Measurements from ENCODE around the gene IL3RA.
"Not testable (repeated sequence)": the region's sequence is repeated elsewhere in the genome, so short reads cannot be mapped to it uniquely, and the experiment has no call there.

The IL3RA gene

GRCh38 chrX:1300449-1300848 is 36.1 kb upstream of the IL3RA start:
- DNase-seq (ENCODE audit: low read depth), result no peak
- in situ Hi-C loops (cut with HindIII; ENCODE audit: low sequenced_read_pairs), result no loop called here
- H3K4me3 ChIP-seq (ENCODE audit: low read depth, low read length), result no peak overlapping the region
- TF ChIP-seq, protein P1, sequence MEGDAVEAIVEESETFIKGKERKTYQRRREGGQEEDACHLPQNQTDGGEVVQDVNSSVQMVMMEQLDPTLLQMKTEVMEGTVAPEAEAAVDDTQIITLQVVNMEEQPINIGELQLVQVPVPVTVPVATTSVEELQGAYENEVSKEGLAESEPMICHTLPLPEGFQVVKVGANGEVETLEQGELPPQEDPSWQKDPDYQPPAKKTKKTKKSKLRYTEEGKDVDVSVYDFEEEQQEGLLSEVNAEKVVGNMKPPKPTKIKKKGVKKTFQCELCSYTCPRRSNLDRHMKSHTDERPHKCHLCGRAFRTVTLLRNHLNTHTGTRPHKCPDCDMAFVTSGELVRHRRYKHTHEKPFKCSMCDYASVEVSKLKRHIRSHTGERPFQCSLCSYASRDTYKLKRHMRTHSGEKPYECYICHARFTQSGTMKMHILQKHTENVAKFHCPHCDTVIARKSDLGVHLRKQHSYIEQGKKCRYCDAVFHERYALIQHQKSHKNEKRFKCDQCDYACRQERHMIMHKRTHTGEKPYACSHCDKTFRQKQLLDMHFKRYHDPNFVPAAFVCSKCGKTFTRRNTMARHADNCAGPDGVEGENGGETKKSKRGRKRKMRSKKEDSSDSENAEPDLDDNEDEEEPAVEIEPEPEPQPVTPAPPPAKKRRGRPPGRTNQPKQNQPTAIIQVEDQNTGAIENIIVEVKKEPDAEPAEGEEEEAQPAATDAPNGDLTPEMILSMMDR (IDR thresholded peaks at IDR 0.05; ENCODE audit: low read depth, low read length, missing control alignments), result no peak

DNA sequence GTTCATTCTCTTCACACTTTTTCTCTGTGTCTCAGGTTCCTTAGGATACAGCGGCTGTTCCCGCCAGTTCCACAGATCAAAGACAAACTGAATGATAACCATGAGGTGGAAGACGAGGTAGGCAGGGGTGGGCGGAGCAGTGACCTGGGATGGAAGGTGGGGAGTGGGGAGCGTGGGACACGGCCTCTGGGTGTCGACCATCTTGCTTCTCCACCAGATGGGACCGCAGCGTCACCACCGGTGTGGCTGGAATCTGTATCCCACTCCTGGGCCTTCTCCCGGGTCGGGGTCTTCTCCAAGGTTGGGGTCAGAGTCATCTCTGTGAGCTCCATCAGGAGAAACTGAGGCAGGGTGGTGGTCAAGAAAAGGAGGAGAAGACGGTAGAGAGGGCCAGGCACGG is 31.2 kb upstream of the IL3RA start:
- in situ Hi-C loops (cut with HindIII; ENCODE audit: low sequenced_read_pairs), result no loop called here
- TF ChIP-seq, protein P1 (IDR thresholded peaks at IDR 0.05; ENCODE audit: low read depth, low read length, missing control alignments), result no peak
- DNase-seq (ENCODE audit: low read depth), result no peak
- no peak overlapping the region for H3K4me3 ChIP-seq (ENCODE audit: low read depth, low read length)

DNA sequence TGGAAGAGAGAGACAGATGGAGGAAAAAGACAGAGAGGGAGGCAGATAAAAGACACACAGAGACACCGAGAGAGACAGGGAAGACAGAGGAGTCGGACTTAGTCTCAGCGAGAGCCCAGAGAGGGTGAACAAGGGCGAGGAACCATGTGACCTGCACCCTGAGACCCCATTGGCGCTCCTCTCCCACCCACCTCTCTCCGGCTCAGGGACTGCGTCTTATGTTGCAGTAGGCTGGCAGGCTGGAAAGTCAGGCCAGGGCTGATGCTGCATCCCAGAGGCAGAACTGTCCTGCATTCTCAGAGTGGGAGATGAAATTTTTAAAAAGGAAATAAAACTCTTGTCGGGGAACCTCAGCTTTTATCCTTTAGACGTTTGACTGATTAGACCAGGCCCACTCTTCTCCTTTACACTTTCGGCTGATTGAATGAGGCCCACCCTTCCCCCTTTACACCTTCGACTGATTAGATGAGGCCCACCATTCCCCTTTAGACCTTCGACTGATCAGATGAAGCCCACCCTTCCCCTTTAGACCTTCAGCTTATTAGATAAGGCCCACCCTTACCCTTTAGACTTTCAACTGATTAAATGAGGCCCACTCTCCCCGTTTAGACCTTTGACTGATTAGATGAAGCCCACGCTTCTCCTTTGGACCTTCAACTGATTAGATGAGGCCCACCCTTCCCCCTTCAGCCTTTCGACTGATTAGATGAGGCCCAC is 29.5 kb upstream of the IL3RA start:
- H3K4me3 ChIP-seq (ENCODE audit: low read depth, low read length), result no peak overlapping the region
- no peak for DNase-seq (ENCODE audit: low read depth)
- TF ChIP-seq, protein P1 (IDR thresholded peaks at IDR 0.05; ENCODE audit: low read depth, low read length, missing control alignments), result no peak
- in situ Hi-C loops (cut with HindIII; ENCODE audit: low sequenced_read_pairs), result no loop called here

DNA sequence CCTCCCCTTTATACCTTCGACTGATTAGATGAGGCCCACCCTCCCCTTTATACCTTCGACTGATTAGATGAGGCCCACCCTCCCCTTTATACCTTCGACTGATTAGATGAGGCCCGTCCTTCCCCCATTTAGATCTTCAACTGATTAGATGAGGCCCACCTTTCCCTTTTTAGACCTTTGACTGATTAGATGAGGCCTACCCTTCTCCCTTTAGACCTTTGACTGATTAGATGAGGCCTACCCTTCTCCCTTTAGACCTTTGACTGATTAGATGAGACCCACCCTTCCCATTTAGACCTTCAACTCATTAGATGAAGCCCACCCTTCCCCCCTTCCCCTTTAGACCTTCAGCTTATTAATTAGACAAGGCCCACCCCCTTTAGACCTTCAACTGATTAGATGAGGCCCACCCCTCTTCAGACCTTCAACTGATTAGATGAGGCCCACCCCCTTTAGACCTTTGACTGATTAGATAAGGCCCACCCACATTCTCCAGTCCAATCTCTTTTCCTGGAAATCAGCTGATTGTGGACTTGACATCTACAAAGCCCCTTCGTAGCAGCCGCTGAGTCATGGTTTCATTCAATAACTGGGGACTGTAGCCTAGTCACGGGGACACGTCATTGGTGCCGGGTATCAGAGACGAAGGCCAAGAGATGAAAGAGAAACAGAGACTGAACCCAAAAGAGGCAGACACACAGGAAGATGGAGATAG is 28.8 kb upstream of the IL3RA start:
- no peak for DNase-seq (ENCODE audit: low read depth)
- TF ChIP-seq, protein P1 (IDR thresholded peaks at IDR 0.05; ENCODE audit: low read depth, low read length, missing control alignments), result no peak
- H3K4me3 ChIP-seq (ENCODE audit: low read depth, low read length), result no peak overlapping the region
- in situ Hi-C loops (cut with HindIII; ENCODE audit: low sequenced_read_pairs), result no loop called here

DNA sequence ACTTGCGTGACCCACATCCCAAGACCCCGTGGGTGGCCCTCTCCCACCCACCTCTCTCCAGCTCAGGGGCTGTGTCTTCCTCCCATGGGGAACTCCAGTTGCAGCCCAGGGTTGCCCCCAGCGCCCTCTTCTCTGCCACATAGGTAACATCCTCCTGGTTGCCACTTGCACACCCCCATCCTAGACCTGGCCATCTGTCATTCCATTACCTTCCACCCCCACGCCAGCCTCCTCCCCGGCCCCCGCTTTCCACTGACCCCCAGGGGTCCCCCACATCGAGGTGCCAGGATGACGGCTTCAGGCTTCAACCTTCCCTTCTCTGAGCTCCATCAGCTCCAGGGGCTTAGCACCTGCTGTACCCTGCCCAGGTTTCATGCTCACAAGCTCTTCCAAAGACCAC is 28.1 kb upstream of the IL3RA start:
- TF ChIP-seq, protein P1 (IDR thresholded peaks at IDR 0.05; ENCODE audit: low read depth, low read length, missing control alignments), result no peak
- no peak overlapping the region for H3K4me3 ChIP-seq (ENCODE audit: low read depth, low read length)
- in situ Hi-C loops (cut with HindIII; ENCODE audit: low sequenced_read_pairs), result no loop called here
- no peak for DNase-seq (ENCODE audit: low read depth)

DNA sequence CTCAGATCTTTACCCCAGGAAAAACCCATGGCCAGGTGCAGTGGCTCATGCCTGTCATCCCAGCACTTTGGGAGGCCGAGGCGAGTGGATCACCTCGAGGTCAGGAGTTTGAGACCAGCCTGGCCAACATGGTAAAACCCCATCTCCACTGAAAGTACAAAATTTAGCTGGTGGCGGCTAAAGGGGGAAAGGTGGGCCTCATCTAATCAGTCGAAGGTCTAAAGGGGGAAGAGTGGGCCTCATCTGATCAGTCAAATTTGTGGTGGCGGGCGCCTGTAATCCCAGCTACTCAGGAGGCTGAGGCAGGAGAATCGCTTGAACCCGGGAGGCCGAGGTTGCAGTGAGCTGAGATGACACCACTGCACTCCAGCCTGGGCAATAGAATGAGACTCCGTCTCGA is 27.7 kb upstream of the IL3RA start:
- H3K4me3 ChIP-seq (ENCODE audit: low read depth, low read length); in situ Hi-C loops (cut with HindIII; ENCODE audit: low sequenced_read_pairs); DNase-seq (ENCODE audit: low read depth): not testable (repeated sequence)

- H3K4me3 ChIP-seq (ENCODE audit: low read depth, low read length), result no peak overlapping the region
- in situ Hi-C loops (cut with HindIII; ENCODE audit: low sequenced_read_pairs), result no loop called here
- TF ChIP-seq, protein P1 (IDR thresholded peaks at IDR 0.05; ENCODE audit: low read depth, low read length, missing control alignments), result no peak
- DNase-seq (ENCODE audit: low read depth), result no peak
Measured at GRCh38 chrX:1313788-1314187, 22.8 kb upstream of the IL3RA start.
